ENCODE data around the gene DYNC2I2.

- TF ChIP-seq ZNF274 (IDR thresholded peaks at IDR 0.05; ENCODE audit: low read depth, low read length) (no peak), YY1 (IDR thresholded peaks at IDR 0.05; ENCODE audit: insufficient read depth, insufficient read length) (no peak)
Observed at GRCh38 chr9:128619127-128619526, 37.5 kb downstream of the DYNC2I2 start.
